ENCODE results near the gene ELF1.

- TF ChIP-seq EZH2 (IDR thresholded peaks at IDR 0.05; ENCODE audit: low read length, missing control alignments) (no peak), CTCF (conservative IDR thresholded peaks at IDR 0.05 in 1 of 2, IDR thresholded peaks at IDR 0.05 in 1 of 2; ENCODE audit: low read depth in 1 of 2, low read length in 2 of 2) (no peak)
Measured at GRCh38 chr13:40910324-40911050, 108.6 kb downstream of the ELF1 start.

Data from fibroblast of lung (primary cell).